Activated gamma-delta T cell treated with anti-CD3 and anti-CD28 coated beads, Interleukin-2, amount 50 U/mL, for 16 hours (primary cell): Measurements from ENCODE around the gene EFHB.
A peak's percentile ranks its signal among the peaks of the same experiment; 100 is the strongest.
"Not testable (repeated sequence)": the region's sequence is repeated elsewhere in the genome, so short reads cannot be mapped to it uniquely, and the experiment has no call there.

ENCODE experiments used
- DNase-seq: peaks from one replicate; pipeline ENCODE4 v3.0.0-alpha.2; 2020; ENCODE audit warnings: low read depth

Gene EFHB

GRCh38 chr3:19934098-19934566 lies at the start of gene EFHB:
Gene EFHB, minus strand, starts transcription at chr3:19934217. Its CDS starts 199 bp downstream, at chr3:19934018.
- DNase-seq: no peak

- no peak for DNase-seq
Measured at GRCh38 chr3:19972054-19972453, 38.0 kb upstream of the EFHB start.

- DNase-seq: no peak
Measured at GRCh38 chr3:19970327-19970726, 36.3 kb upstream of the EFHB start.

GRCh38 chr3:19967812-19968211 lies 33.8 kb upstream of the EFHB start:
- DNase-seq: no peak

GRCh38 chr3:19967208-19967607 lies 33.2 kb upstream of the EFHB start:
- no peak for DNase-seq

- no peak for DNase-seq
Measured at GRCh38 chr3:19961960-19962359, 27.9 kb upstream of the EFHB start.

- DNase-seq: no peak
Measured at GRCh38 chr3:19960696-19961095, 26.7 kb upstream of the EFHB start.

- no peak for DNase-seq
Measured at GRCh38 chr3:19959505-19959904, 25.5 kb upstream of the EFHB start.

- DNase-seq: not testable (repeated sequence)
Measured at GRCh38 chr3:19957354-19957753, 23.3 kb upstream of the EFHB start.

GRCh38 chr3:19954676-19955075 lies 20.7 kb upstream of the EFHB start:
- no peak for DNase-seq

- DNase-seq: no peak
Measured at GRCh38 chr3:19950316-19950715, 16.3 kb upstream of the EFHB start.

GRCh38 chr3:19948226-19948591 lies 14.2 kb upstream of the EFHB start:
- no peak for DNase-seq

- peak; percentile 20 for DNase-seq
Measured at GRCh38 chr3:19947549-19948225, 13.7 kb upstream of the EFHB start.

GRCh38 chr3:19946832-19947548 lies 13.0 kb upstream of the EFHB start, which contains the start of gene RAB5A:
Gene RAB5A, plus strand, starts transcription at chr3:19947097. Its CDS starts 3,802 bp downstream, at chr3:19950899.
- peak; percentile 96 for DNase-seq

- no peak for DNase-seq
Measured at GRCh38 chr3:19945969-19946831, 12.2 kb upstream of the EFHB start.

GRCh38 chr3:19945534-19945933 lies 11.5 kb upstream of the EFHB start:
- no peak for DNase-seq

GRCh38 chr3:19940643-19941042 lies 6.6 kb upstream of the EFHB start:
- DNase-seq: no peak

- no peak for DNase-seq
Measured at GRCh38 chr3:19938295-19938627, 4.2 kb upstream of the EFHB start.

- DNase-seq: no peak
Measured at GRCh38 chr3:19937459-19938294, 3.7 kb upstream of the EFHB start.

GRCh38 chr3:19932422-19932821 lies 1.6 kb downstream of the EFHB start:
- DNase-seq: no peak

- no peak for DNase-seq
Measured at GRCh38 chr3:19931767-19932188, 2.2 kb downstream of the EFHB start.
